Measurements from ENCODE around the gene SH2D3C.
"Not testable (repeated sequence)": the region's sequence is repeated elsewhere in the genome, so short reads cannot be mapped to it uniquely, and the experiment has no call there.

SH2D3C gene

DNA sequence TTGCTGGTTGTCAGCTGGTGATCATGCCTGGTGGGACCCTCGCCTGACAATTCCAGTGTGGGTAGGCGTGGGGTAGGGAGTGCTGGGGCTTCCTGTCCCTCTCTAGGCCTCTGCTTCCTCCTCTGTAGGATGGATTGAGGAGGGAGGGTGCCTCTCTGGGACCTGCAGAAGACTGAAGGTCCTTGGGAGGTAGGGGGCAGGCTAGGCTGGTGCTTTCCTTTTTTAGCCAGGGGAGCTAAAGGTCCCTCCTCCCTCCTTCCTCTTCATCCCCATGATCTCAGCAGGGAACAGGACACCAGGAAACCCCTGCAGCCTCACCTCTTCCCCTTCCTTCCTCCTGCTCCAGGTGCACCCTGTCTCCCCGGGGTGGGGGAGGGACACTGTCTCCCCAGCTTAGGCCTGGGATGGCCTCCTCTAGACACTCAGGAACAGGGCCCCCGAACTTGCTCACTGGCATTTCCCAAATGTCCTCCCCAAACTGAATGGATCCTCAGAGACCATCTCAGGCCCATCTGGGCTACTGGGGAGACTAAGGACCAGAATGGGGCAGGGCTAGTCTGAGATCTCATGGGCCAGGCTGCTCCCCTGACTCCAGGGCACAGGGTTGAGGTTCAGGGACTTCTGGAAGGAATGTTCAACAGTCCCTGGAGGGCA, 8.4 kb downstream of the SH2D3C start:
- Mint-ChIP-seq H3K9me3 (ENCODE audit: low read depth) (no peaks in the 10 kb centered on the region), H3K27me3 (no peaks in the 10 kb centered on the region), H3K27ac (peak overlapping the region; percentile 91), H3K4me3 (peak overlapping the region; percentile 85), H3K36me3 (peaks cover 5% of the 10 kb centered on the region), H3K4me1 (ENCODE audit: low read depth) (peaks cover 78% of the 10 kb centered on the region)

DNA sequence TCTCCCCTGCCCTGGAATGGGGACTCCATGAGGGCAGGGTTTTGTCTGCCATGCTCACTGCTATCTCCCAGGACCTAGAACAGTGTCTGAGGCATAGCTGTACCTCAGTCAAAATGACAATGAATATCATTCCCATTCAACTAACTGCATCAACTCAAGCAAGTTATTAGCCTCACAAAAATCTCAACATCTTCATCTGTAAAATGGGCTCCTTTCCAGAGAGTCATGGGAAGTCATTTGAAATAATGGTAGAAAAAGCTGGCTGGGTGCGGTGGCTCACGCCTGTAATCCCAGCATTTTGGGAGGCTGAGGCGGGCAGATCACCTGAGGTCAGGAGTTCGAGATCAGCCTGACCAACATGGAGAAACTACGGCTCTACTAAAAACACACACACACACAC, 9.4 kb downstream of the SH2D3C start:
- peak overlapping the region; percentile 74 for H3K4me3 Mint-ChIP-seq
- H3K4me1 Mint-ChIP-seq (ENCODE audit: low read depth): peaks cover 77% of the 10 kb centered on the region
- H3K9me3 Mint-ChIP-seq (ENCODE audit: low read depth): no peaks in the 10 kb centered on the region
- H3K36me3 Mint-ChIP-seq: peaks cover 6% of the 10 kb centered on the region
- no peaks in the 10 kb centered on the region for H3K27me3 Mint-ChIP-seq
- peak overlapping the region; percentile 97 for H3K27ac Mint-ChIP-seq

DNA sequence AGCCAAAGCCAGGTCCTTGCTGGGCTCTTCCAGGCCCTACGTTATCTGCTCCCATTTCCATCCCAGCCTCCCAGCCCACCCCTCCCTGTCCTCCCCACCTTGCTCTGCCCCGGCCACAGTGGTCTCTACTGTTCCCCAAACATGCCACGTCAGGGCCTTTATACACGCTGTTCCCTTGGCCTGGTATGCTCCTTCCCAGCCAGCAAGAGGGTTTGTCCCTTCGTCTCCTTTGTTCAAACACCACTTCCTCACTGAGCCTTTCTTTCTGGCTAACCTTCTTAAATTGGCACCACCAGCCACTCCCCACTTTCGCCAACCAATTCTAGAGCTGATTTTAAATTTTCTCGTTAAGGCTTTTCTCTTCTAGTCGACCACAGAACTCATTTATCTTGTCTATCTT, 9.8 kb downstream of the SH2D3C start:
- Mint-ChIP-seq H3K27ac (peak overlapping the region; percentile 97), H3K9me3 (ENCODE audit: low read depth) (no peaks in the 10 kb centered on the region), H3K27me3 (no peaks in the 10 kb centered on the region), H3K36me3 (peaks cover 6% of the 10 kb centered on the region), H3K4me1 (ENCODE audit: low read depth) (peaks cover 79% of the 10 kb centered on the region), H3K4me3 (peak overlapping the region; percentile 74)

DNA sequence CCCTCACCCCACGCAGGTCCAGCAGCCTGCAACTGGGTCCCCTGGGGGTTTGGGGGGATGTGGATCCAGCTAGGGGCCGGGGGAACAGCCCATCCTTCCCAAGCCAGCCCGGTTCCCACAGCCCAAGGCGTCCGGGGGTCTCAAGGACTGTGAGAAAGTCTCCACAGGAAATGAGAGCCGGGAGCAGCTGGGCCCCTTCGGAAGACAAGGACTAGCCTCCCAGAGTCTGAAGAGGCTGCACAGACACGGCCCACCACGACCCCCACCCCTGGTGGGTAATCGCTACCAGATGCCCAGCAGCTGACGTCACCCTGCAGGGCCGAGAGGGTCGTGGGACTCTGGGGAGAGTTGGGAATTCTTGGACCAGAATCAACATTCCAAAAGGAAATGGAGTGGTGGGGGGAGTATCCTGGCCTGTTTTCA, 10.5 kb downstream of the SH2D3C start:
- peak overlapping the region; percentile 74 for H3K4me3 Mint-ChIP-seq
- no peaks in the 10 kb centered on the region for H3K9me3 Mint-ChIP-seq (ENCODE audit: low read depth)
- H3K27me3 Mint-ChIP-seq: no peaks in the 10 kb centered on the region
- peak overlapping the region; percentile 97 for H3K27ac Mint-ChIP-seq
- peaks cover 84% of the 10 kb centered on the region for H3K4me1 Mint-ChIP-seq (ENCODE audit: low read depth)
- peaks cover 6% of the 10 kb centered on the region for H3K36me3 Mint-ChIP-seq

DNA sequence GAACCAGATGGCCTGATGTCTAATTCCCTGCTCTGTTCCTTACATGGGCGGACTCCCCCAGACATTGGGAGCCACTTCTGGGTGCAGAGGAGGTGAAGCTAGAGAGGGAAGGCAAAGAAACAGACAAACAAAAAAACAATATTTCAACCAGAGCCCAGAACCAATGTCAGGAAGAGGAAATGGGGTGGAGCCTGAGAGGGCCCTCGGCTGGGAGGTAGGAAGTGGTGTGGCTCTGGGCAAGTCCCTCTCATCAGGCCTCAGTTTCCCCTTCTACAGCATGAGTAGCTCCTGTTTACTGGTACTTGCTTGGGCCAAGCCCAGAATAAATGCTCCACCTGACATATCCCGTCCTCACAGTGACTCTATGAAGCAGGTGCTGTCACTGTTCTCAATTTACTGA, 11.1 kb downstream of the SH2D3C start:
- Mint-ChIP-seq H3K4me1 (ENCODE audit: low read depth) (peaks cover 87% of the 10 kb centered on the region), H3K4me3 (peak overlapping the region; percentile 61), H3K36me3 (peaks cover 6% of the 10 kb centered on the region), H3K27ac (peak overlapping the region; percentile 97), H3K27me3 (no peaks in the 10 kb centered on the region), H3K9me3 (ENCODE audit: low read depth) (no peaks in the 10 kb centered on the region)

DNA sequence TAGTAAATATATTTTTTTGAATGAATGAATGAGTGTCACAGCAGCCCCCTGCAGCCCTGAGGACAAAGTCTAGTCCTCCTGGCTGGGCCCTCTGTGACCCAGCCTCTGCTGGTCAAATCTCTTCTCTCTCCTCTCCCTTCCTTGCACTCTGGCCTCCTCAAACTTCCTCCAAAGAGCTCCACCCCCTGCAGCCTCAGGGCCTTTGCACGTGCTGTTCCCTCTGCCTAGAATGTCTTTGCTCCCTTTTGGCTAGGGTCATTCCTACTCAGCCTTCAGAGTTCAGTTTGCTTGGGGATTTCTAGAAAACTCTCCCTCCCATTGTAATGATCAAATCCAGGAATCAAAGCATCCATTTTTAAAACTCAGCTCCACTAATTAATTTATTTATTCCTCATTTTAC, 13.0 kb downstream of the SH2D3C start:
- Mint-ChIP-seq H3K9me3 (ENCODE audit: low read depth) (no peaks in the 10 kb centered on the region), H3K36me3 (peaks cover 6% of the 10 kb centered on the region), H3K4me3 (no peak overlapping the region), H3K27me3 (no peaks in the 10 kb centered on the region), H3K27ac (peak overlapping the region; percentile 86), H3K4me1 (ENCODE audit: low read depth) (peaks cover 79% of the 10 kb centered on the region)

DNA sequence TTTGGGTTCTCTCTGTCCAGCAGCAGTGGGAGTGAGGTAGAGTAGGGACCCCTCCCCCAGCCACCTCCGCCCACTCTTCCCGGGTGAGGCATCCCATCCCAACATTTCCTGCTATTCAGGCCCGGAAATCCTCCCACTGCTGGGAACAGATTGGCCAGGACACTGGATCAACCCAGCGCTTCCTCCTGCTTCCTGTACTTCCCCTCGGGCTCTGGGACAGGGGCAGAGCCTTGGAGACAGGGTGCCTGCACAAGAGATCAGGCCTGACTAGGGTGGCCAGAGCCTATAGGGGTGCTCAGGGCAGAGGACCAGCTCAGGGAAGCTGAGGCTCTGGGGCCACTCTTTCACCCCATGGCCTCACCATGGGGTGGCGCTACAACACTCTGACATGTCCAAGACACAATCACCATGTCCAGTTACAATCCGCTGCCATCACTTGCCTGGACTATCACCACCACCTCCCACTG, 14.5 kb downstream of the SH2D3C start:
- H3K27ac Mint-ChIP-seq: peak overlapping the region; percentile 46
- no peaks in the 10 kb centered on the region for H3K27me3 Mint-ChIP-seq

DNA sequence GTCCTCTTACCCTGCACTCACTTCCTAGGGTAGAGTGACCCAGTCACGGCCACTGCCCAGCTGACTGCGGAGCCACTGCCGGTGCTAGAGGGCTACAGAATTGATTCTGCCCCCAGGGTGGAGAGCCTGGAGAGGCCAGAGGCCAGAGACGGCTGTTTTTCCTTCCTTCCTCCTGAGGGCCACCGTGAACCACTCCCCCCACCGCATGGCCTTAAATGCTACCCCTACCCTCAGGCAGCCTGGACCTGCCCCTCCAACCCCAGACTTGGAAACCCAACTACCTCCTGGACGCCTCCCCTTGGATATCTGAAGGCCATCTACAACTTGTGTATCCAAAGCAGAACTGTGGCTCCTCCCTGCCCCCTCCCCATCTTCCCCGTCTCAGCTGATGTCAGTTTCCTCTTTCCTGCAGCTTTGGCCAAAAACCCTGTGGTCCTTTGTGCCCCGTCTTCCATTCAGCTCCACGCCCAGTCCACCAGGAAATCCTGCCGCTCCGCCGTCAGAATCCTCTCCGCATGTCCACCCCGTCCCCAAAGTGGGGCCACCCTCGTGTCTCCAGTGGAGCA, 16.3 kb downstream of the SH2D3C start:
- peaks cover 53% of the 10 kb centered on the region for H3K4me1 Mint-ChIP-seq (ENCODE audit: low read depth)
- peaks cover 2% of the 10 kb centered on the region for H3K36me3 Mint-ChIP-seq
- H3K9me3 Mint-ChIP-seq (ENCODE audit: low read depth): no peaks in the 10 kb centered on the region
- H3K27ac Mint-ChIP-seq: peak overlapping the region; percentile 73
- H3K4me3 Mint-ChIP-seq: no peak overlapping the region
- no peaks in the 10 kb centered on the region for H3K27me3 Mint-ChIP-seq

More for the DNA sequence above, 14.5 kb downstream of the SH2D3C start:
- no peak overlapping the region for H3K4me3 Mint-ChIP-seq
- H3K36me3 Mint-ChIP-seq: peaks cover 5% of the 10 kb centered on the region
- H3K4me1 Mint-ChIP-seq (ENCODE audit: low read depth): peaks cover 66% of the 10 kb centered on the region
- no peaks in the 10 kb centered on the region for H3K9me3 Mint-ChIP-seq (ENCODE audit: low read depth)

DNA sequence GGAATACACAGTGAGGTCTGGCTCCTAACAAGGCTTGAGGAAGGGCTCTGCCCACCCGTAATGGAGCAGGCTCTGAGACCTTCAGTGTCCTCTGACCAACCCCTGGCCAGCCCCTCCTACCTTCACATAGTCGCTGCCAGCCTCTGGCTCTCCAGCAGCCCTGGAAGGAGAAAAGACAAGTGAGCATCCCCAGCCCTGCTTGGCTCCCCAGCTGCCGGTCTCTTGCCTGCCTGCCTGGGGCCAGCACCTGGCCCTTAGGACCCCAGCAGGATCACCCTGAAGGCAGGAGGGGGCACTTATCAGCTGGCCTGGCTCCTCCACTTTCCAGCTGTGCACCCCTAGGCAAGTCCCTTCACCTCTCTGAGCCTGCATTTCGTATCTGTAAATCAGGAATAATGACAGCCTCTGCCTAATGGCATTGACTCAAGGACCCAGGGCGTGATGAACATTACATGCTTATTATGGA, 16.9 kb downstream of the SH2D3C start:
- Mint-ChIP-seq H3K36me3 (peaks cover 2% of the 10 kb centered on the region), H3K4me3 (no peak overlapping the region), H3K27me3 (no peaks in the 10 kb centered on the region), H3K27ac (no peak overlapping the region), H3K9me3 (ENCODE audit: low read depth) (no peaks in the 10 kb centered on the region), H3K4me1 (ENCODE audit: low read depth) (peaks cover 46% of the 10 kb centered on the region)

DNA sequence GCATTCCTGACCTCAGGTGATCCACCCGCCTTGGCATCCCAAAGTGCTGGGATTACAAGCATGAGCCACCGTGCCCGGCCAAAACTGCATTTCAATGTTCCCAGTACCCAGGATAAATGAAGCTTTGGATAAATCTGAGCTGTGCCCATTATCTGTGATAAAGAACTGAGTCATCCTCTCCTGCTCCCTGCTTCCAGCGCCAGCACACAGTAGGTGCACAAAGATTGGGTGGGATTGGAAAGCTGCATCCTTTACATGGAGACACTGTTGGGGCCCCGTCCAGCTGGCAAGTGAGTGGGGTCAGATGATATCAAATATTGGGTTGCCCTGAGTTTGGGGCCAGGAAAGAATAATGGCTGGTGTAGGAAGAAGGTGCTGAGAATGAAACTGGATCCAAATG, 17.4 kb downstream of the SH2D3C start:
- Mint-ChIP-seq H3K27ac (peak overlapping the region; percentile 68), H3K9me3 (ENCODE audit: low read depth) (no peaks in the 10 kb centered on the region), H3K36me3 (peaks cover 2% of the 10 kb centered on the region)

DNA sequence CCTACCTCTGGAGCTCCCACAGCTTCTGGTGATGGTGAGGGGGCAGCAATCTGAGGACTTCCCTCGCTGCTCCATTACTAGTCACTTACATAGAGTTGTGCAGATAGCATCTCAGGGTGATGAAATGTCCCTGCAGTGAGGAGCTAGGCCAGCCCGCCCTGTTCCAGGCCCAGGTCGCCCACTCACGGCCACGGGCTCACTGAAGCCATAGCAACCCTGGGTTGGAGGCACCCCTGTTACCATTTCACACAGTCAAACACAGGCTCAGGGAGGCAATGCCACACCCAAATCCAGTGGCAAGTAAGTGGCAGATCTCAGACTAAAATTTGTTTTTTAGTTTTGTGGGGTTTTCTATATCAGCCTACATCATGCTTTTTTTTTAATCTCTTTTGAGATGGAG, 19.6 kb downstream of the SH2D3C start:
- no peaks in the 10 kb centered on the region for H3K9me3 Mint-ChIP-seq (ENCODE audit: low read depth)
- peaks cover 25% of the 10 kb centered on the region for H3K4me1 Mint-ChIP-seq (ENCODE audit: low read depth)
- H3K27ac Mint-ChIP-seq: peak overlapping the region; percentile 76
- no peak overlapping the region for H3K4me3 Mint-ChIP-seq
- no peaks in the 10 kb centered on the region for H3K36me3 Mint-ChIP-seq
- no peaks in the 10 kb centered on the region for H3K27me3 Mint-ChIP-seq

More for the DNA sequence above, 17.4 kb downstream of the SH2D3C start:
- Mint-ChIP-seq H3K4me3 (no peak overlapping the region), H3K4me1 (ENCODE audit: low read depth) (peaks cover 42% of the 10 kb centered on the region), H3K27me3 (no peaks in the 10 kb centered on the region)

DNA sequence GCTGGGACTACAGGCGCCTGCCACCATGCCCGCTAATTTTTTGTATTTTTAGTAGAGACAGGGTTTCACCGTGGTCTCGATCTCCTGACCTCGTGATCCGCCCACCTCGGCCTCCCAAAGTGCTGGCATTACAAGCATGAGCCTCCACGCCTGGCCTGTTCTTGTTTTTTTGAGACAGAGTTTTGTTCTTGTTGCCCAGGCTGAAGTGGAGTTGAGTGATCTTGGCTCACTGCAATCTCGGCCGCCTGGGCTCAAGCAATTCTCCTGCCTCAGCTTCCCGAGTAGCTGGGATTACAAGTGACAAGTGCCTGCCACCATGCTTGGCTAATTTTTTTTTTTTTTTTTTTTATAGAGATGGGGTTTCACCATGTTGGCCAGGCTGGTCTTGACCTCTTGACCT, 21.7 kb downstream of the SH2D3C start:
- H3K4me3 Mint-ChIP-seq; H3K27ac Mint-ChIP-seq; H3K4me1 Mint-ChIP-seq (ENCODE audit: low read depth): not testable (repeated sequence)

DNA sequence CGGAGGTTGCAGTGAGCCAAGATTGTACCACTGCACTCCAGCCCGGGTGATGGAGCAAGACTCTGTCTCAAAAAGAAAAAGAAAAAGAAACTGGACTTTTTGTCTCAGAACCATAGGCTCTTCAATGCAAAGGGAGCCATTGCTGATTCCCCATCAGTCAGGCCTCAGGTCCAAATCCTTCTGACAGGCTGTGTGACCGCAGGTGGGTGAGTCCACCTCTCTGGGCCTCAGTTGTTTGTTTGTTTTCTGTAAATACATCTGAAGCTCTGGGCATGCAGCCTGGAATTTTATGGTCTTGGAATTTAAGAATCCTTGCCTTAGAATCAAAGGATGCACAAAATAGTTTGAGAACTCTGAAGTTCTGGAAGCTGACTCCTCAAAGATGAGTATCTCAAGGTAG, 22.2 kb downstream of the SH2D3C start:
- H3K27me3 Mint-ChIP-seq: no peaks in the 10 kb centered on the region
- no peaks in the 10 kb centered on the region for H3K9me3 Mint-ChIP-seq (ENCODE audit: low read depth)
- H3K4me1 Mint-ChIP-seq (ENCODE audit: low read depth): peaks cover 7% of the 10 kb centered on the region
- no peak overlapping the region for H3K27ac Mint-ChIP-seq
- H3K36me3 Mint-ChIP-seq: no peaks in the 10 kb centered on the region
- no peak overlapping the region for H3K4me3 Mint-ChIP-seq

More for the DNA sequence above, 21.7 kb downstream of the SH2D3C start:
- H3K9me3 Mint-ChIP-seq (ENCODE audit: low read depth); H3K27me3 Mint-ChIP-seq; H3K36me3 Mint-ChIP-seq: not testable (repeated sequence)

DNA sequence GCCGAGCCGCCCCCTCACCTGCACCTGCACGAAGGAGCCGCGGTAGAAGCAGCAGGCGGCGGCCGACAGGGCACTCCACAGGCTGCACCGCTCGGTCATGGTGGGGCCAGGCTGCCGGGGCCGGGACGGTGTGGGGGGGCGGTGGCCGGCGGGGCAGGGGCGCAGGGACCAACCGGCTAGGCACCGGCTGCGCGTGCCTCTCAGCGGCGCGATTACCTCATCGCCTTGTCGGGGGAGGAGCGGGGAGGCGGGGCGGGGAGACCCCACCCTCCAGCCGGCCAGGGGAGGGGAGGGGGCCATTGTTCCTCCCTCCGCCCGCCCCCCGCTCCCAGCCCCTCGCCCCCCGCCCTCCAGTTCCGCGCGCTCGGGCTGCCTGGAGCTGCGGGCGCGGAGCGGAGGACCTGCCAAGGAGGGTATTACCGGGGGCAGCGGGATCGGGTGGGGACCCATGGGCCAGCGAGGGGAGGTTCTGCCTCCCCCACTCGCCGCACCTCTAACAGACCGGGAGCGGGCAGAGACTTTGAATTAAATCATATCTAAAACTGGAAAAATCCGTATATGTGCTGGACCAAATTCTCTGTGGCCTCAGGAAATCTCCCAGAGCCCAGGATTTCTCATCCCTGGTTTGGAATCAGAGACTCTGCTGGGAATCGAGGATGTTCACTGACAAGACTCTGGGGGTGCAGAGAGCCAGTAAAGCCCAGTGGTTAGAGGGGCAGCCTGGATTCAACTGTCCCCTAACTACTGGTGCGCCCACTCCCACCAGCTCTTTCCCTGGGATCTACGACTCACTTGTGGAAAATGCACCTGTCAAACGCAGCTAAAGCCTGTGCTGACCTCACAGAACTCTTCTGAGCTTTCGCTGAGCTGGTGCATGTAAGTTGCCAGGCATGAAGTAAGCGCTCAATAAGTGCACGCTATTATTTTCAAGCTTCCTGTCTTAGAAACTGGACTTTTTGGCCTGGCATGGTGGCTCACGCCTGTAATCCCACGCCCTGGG, 23.1 kb downstream of the SH2D3C start:
- Mint-ChIP-seq H3K27me3 (no peaks in the 10 kb centered on the region), H3K4me3 (no peak overlapping the region), H3K9me3 (ENCODE audit: low read depth) (no peaks in the 10 kb centered on the region), H3K4me1 (ENCODE audit: low read depth) (peaks cover 8% of the 10 kb centered on the region), H3K36me3 (peaks cover 3% of the 10 kb centered on the region), H3K27ac (no peak overlapping the region)
